SKM-1 treated with dmso at 0.1 percent for 144 hours (cell line): Measurements from ENCODE around the gene RALBP1.

Source experiments
- DNase-seq: peaks from one replicate; lab custom pipeline; 2025; ENCODE audit not compliant: unreplicated experiment; lab: John Stamatoyannopoulos, UW

Gene RALBP1

DNA sequence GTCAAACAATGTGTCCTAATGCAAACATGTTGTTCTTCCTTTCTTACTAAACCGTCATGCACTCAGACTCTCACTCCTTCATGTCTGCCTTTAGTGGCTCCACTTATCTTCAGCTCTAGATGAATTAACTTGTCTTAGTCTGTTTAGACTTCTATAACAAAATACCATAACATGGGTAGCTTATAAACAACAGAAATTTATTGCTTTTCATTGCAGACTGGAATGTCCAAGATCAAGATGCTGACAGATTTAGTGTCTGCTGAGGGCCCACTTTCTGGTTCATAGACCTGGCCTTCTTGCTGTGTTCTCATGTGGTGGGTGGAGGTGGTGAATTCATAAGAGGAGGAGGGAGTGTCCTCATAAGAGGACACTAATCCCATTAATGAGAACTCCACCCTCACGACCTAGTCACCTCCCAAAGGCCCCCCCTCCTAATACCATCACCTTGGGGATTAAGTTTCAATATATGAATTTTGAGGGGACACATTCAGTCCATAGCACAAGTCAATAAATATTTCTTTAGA lies 32.3 kb downstream of the RALBP1 start:
- no peak for DNase-seq

- no peak for DNase-seq
Measured at GRCh38 chr18:9508446-9509025, 33.2 kb downstream of the RALBP1 start.

DNA sequence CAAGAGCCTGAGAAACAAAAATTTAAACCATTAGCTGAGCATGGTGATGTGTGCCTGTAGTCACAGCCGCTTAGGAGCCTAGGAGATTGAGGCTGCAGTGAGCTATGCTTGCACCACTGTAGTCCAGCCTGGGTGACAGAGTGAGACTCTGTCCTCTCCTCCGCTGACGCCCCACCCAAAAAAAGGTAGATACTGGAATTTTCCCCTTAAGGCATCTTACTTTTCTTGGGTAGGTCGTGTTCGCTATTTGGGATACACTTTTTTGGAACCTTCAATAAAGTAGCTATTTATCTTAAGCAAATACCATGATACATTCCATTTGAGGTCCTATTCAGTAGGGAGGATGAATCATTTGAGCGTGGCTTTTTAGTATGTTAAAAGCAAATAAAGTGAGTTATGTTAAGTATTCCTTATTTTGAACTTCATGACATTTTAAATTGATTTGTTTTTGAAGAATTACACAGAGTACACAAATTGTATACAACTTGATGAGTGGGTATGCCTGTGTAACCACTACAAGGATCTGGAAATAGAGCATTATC lies 38.7 kb downstream of the RALBP1 start:
- DNase-seq: no peak

- peak; percentile 60 for DNase-seq
Measured at GRCh38 chr18:9516437-9517064, 41.2 kb downstream of the RALBP1 start.

DNA sequence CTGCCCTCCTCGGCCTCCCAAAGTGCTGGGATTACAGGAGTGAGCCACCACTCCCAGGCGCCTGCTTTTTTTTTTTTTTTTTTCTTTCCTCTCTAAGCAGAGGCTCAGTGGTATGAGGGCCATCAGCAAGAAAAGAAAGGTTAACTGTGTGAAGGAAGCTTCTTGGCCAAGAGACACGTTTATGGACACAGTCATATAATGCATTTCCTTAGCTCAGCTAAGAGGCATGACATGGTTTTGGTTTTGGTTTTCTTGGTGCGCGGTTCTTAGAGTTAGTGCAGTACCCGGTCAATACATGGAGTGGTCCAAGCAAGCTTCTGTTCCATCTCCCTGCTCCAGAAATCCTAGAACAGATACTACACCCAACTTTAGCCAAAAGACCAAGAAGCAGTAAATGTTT lies 42.6 kb downstream of the RALBP1 start:
- no peak for DNase-seq

DNA sequence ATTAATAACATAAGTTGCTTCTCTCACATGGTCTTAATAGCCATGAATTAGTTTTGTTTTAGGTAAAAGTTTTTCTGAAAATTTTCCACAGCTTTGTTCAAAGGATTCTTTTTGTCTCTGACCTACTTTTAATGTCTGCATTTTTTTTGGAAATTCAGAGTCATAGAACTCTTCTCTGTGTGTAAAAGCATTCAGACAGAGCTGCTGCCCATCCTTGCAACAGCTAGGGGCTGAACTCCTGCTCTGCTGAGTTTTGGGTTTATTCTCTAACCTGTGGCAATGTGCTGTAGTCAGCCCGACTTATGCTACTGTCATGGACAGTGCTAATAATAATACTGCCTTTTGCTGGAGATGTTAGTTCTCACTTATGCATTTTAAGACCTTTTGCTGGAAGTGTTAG lies 44.1 kb downstream of the RALBP1 start:
- DNase-seq: no peak

DNA sequence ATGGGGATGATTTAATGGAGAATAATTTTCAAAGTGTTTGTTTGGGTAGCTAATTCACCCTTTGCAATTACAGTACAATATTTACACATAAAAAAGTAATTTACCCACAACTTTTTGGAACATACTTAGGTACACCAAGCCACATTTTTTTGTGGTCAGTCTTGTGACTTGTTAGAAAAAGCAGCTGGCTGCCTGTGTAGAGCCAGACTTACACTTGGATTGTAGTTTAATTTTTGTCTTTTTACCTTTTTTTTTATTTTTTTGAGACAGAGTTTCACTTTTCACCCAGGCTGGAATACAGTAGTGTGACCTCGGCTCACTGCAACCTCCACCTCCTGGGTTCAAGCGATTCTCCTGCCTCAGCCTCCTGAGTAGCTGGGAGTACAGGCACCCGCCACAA lies 45.4 kb downstream of the RALBP1 start:
- DNase-seq: no peak

DNA sequence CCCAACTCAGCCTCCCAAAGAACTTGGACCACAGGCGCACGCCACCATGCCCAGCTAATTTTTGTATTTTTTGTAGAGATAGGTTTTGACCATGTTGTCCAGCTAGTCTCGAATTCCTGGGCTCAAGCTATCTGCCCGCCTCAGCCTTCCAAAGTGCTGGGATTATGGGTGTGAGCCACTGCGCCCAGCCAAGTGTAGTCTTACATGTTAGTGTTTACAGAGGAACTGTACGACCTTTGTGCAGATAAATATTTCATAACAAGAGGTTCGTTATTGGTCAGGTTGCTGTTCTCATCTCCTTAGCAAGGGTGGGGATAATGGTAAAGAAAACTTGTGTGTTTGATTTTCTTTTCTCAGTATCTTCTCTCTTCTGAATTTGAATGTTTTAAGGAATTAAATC lies 46.5 kb downstream of the RALBP1 start:
- no peak for DNase-seq

- no peak for DNase-seq
Measured at GRCh38 chr18:9522952-9523351, 47.6 kb downstream of the RALBP1 start.

GRCh38 chr18:9526458-9526857 lies 51.1 kb downstream of the RALBP1 start:
- no peak for DNase-seq

DNA sequence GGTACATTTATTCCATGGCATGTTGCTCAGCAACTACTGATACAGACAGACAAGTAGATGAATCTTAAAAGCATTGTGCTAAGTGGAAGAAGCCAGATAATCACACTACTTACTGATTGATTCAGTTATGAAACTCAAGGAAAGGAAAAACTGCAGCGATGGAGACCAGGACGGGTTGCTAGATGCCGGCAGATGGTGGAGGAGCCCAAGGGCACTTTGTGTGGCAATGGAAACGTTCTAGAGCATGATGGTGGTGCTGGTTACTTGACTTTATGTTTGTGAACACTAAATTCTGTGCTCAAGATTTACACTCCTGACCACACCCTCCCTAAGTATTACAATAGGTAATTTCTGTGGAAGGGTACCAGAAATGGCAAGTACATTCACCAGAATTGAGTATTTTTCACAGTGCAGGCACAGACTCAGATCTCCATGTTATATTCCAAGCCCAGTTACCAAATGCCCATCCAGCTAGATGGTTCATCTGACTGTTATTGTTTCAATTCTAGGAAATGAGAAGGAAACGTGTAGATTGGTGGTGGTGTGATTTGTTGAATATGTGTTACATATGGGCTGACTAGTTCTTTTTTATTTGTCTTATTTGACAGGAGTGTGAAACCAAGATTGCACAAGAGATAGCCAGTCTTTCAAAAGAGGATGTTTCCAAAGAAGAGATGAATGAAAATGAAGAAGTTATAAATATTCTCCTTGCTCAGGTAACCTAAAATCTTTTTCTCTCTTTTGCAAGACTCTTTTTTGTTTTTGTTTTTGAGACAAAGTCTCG lies 55.1 kb downstream of the RALBP1 start:
- DNase-seq: peak; percentile 42

GRCh38 chr18:9531791-9532410 lies 56.6 kb downstream of the RALBP1 start:
- DNase-seq: no peak

GRCh38 chr18:9534844-9535243 lies 59.5 kb downstream of the RALBP1 start:
- no peak for DNase-seq

DNA sequence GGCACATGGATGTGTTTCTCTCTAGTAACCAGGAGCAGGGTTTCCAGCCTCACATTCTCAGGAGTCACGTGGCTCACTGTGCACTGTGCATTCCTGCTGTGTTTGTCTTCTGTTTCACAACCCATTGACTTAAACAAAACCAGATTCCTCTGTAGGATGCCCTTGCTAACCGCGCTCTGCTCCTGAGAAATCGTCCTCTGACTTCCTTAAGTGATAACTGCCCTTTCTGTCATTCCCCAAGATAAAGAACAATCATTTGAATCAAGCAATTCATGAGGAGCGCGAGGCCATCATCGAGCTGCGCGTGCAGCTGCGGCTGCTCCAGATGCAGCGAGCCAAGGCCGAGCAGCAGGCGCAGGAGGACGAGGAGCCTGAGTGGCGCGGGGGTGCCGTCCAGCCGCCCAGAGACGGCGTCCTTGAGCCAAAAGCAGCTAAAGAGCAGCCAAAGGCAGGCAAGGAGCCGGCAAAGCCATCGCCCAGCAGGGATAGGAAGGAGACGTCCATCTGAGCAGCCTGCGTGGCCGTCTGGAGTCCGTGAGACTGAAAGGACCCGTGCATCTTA lies 60.2 kb downstream of the RALBP1 start:
- no peak for DNase-seq

GRCh38 chr18:9536354-9537152 lies 61.2 kb downstream of the RALBP1 start:
- no peak for DNase-seq

- no peak for DNase-seq
Measured at GRCh38 chr18:9537677-9538076, 62.4 kb downstream of the RALBP1 start.

- no peak for DNase-seq
Measured at GRCh38 chr18:9539283-9539682, 64.0 kb downstream of the RALBP1 start.

DNA sequence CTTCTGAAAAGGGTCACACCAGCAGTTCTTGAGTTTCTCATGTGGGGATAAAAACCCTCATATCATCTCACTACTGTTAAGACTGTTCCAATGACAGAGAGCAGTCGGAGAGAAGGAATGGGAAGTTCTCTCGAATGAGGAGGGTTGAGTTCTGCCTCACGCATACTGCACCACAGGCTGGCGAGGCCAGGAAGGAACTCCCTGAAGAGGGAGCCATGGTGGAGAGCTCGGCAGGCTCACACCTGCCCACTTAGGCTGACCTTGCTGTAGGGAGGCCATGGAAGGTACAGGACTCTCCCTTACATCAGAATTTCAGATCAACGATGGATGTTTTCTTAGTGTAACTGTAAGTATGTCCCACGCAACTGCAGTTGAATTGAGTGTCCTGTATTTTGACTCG lies 64.6 kb downstream of the RALBP1 start:
- DNase-seq: no peak

DNA sequence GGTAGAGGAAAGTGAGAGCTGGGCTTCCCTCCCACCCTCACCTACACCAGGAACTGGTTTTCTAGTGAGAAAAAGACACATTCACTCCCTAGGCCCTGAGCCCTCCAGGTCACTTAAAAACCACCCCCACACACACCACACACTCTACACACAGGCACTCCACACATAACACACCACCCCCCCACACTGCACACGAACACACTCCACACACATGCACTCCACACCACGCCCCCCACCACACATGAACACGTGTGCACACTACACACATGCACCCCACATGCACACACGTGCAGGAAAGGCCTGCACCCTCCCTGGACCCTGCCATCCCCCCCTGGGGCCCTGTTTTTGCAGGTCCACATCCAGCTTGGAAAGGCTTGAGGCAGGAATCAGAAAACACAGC lies 67.6 kb downstream of the RALBP1 start:
- no peak for DNase-seq

DNA sequence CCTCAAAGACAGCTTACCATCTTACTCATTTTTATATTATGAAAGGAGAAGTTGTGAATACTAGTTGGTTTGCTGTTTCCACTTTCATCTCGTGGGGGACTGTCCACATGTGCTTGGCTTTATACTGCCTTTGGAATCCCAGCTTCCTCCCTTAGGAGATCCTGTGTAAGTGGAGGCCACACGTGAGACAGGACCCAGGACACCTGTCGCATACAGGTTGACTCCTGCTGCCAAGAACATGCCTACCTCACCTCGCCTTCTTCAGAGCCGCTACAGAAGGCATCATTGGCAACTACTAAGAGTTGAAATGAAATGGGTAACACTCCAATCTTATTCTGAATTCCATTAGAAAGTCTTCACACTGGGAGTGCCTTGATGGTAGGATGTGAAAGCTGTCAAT lies 69.7 kb downstream of the RALBP1 start:
- no peak for DNase-seq
